GM12873 (cell line): Measurements from ENCODE around the gene USH1G.

Source experiments
- CTCF ChIP-seq: IDR thresholded peaks from 2 replicates; pipeline ENCODE4 v1.5.1; 2012; ENCODE audit warnings: low read depth, mild to moderate bottlenecking, moderate library complexity, low read length, control low read depth; ENCODE audit not compliant: insufficient read depth; ENCODE audit errors: missing control alignments

USH1G gene

GRCh38 chr17:74873037-74873873 lies 49.8 kb downstream of the USH1G start:
- TF ChIP-seq CTCF: no peak

DNA sequence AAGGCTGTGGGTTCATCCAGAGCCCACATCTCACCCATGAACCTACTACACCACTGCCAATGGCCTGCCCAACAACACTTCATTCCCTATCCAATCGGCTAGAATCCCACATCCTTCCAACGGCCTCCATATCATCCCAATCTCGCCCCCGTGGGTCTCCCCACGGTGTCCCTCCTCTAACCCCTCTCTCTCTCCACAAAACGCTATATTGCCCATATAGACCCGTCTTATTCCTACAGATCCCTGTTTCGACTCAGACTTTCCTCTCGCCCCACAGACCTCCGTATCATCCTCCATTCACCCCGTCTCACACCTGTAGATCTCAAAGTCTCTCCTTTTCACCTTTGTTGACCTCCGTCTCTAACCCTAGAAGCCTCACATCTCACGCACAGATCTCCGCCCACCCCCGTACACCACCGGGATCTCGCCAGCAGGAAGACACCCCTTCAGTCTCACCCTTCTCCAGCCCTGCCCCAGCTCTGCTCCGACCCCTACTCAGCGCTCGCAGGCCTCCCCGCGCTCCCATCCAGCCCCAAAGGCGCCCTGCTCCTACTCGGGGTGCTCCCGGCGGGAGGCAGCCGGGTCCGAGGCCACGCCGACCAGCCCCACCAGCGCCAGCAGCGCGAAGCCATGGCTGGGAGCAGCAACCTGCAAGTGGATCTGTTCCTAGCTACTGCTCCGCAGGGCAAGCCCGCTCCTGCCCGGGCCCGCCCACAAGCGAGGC lies 50.6 kb downstream of the USH1G start, which contains the start of gene FDXR:
TSS of gene FDXR (minus strand) at position 682 of the 724 bp plus-strand sequence. CDS start at position 632, 50 bp downstream.
- no peak for TF ChIP-seq CTCF

- no peak for TF ChIP-seq CTCF
Measured at GRCh38 chr17:74871356-74872076, 51.5 kb downstream of the USH1G start.

DNA sequence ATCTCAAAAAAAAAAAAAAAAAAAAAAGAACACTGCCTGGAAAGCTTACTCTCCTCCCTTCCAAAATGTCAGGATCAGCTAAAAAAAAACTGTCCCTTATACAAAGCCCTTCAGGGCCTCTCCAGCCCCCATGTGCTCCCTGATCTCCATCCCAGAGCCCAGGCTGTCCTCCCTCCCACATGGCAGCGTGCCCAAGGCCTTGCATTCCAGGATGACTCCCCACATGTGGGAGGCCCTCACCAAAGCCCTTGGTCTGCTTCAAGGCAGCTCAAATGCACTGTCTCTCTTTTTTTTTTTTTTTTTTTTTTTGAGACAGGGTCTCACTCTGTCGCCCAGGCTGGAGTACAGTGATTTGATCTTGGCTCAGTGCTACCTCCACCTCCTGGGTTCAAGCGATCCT lies 52.5 kb downstream of the USH1G start:
- no peak for TF ChIP-seq CTCF

DNA sequence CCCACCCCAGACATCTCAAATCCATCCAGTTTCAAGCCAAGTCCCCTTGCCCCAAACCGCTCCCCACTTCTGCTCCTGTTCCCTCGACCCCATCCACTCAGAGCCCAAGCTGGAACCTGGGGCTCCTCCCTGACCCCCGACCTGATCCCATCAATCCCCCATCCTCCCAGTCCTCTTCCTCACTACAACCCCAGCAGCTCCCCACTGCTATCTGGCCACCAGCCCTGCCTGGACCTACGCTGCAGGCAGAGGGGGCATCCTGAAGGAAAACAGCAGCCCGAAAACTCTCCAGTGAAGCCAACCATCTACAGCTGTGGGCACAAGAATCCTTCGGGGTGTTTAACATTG lies 54.2 kb downstream of the USH1G start:
- no peak for TF ChIP-seq CTCF

DNA sequence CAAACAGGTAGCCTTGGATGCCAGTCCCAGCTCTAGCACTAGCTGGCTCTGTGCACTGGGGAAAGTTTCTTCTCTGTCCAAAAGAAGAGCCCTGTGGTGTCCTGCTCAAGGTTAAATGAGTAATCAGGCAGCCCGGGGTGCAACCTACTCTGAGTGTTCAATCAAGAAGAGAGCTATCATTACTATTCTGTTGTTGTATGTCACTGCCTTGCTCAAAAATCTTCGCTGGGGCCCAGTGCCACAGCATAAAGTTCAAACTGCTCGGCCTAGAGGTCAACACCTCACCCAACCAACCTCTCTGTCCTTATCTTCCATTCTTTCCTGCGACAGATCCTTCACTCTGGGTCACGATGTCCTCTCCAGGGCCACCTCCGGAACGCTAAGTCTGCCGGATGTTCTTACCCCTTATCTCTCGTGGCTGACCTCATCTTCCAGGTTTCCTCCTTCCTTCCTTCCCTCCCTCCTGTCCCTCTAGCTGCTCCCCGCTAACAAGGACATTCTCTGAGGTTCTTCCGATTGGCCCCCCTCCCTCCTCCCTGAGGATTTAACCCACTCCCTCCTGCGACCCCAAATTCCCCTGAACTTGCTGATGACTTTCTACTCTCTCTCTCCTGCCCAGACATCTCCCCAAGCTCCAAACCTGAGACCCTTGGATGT lies 54.7 kb downstream of the USH1G start:
- TF ChIP-seq CTCF: no peak
